ENCODE measurements around the gene SH2D1A.
"Not testable (repeated sequence)": the region's sequence is repeated elsewhere in the genome, so short reads cannot be mapped to it uniquely, and the experiment has no call there.

Gene SH2D1A

DNA sequence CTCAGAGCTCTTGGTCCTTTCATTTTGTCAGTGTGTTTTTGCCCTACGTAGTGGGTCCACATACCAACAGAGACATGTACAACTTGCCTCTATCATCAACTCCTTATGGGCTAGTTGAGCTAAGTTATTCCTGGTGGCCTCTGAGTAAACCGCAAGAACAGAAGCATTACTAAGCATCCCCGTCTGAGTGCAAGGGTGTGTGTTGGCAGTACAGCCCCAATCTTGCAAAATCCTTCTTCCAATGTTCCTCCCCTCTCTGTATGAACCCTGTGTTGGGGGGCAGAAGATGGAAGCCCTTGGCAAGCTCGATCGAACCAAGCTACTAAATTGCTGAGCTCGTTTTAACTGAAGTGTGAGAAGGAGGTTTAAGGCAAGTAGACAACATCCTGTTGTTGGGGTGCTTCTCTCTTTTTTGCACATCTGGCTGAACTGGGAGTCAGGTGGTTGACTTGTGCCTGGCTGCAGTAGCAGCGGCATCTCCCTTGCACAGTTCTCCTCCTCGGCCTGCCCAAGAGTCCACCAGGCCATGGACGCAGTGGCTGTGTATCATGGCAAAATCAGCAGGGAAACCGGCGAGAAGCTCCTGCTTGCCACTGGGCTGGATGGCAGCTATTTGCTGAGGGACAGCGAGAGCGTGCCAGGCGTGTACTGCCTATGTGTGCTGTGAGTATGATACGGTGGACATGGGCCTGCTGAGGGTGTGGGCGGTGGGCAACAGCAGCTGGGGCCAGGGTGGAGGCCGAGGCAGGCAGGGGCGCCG, at the start of gene SH2D1A:
Gene SH2D1A, plus strand, starts transcription at position 447 of the 760 bp plus-strand sequence. Its CDS starts 80 bp downstream, at position 527.
- no peak for DNase-seq (ENCODE audit: low read depth in 2 of 2)

- DNase-seq (ENCODE audit: low read depth in 2 of 2): not testable (repeated sequence)
Observed at GRCh38 chrX:124299323-124299722, 47.0 kb upstream of the SH2D1A start.

GRCh38 chrX:124300405-124300804, 46.0 kb upstream of the SH2D1A start:
- DNase-seq (ENCODE audit: low read depth in 2 of 2): no peak

DNA sequence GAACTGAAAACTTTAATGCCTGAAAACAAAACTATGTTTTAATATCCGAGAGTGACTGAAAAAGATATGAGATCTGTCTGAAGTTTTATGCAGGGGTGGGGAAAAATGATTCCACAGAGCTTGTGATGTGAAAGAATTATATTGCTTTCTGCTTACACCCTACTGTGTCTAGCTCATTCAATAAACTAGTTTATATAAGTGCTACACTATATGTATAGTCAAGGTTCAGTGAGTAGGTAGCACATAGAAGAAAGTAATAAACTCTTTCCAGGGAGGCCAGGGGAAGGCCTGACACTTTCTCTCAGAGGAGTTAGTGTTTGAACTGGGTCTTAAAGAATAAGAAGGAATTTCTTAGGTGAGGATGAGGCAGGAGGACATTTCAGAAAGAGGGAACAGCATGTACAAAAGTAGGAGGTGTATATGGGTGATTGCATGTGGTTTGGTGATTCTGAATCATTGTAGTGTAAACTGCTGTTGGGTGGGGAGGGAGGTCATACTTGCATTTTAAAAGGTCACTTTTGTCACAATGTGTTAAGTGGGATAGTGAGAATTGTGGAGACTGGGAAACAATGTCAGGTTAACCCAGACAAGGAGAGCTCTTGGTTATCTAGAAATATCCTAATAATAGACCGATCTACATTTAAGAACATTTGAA, 39.0 kb upstream of the SH2D1A start:
- DNase-seq (ENCODE audit: low read depth in 2 of 2): no peak

- no peak for DNase-seq (ENCODE audit: low read depth in 2 of 2)
Observed at GRCh38 chrX:124325732-124326131, 20.6 kb upstream of the SH2D1A start.

- DNase-seq (ENCODE audit: low read depth in 2 of 2): no peak
Observed at GRCh38 chrX:124328765-124329164, 17.6 kb upstream of the SH2D1A start.

DNA sequence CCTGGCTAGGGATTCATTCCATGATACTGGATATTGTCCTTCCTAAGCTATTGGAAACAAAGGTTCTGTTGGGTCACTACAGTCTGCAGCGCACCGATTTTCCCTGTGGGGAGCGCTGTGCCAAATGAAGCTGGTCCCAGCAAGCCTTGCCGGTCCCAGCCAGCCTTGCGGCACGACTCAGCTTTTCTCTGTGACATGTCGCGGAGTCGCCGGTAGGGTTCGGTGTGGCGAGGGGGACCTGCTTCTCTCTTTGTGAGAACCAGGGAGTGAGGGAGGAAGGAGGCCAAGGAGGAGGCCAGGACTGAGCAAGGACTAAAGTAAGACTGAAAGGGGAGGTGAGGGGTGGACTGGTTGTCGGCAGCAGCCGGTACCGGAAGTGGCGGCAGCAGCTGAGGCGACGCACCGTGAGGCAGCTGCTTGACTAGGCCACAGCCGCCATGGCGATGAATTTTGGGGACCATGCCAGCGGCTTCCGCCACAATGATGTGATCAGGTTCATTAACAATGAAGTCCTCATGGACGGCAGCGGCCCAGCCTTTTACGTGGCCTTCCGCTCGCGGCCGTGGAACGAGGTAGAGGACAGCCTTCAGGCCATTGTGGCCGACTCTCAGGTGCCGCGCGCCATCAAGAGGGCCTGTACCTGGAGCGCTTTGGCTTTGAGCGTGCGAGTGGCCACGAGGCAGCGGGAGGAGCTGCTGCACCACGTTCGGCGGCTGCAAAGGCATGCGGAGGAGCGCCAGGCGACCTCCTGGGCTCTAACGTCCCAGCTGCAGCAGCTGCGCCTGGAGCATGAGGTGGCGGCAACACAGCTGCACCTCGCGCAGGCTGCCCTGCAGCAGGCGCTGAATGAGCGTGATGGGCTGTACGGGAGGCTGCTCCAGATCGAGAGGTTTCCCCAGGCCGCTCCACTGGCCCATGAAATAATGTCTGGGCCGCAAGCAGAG, 13.6 kb upstream of the SH2D1A start, which contains the start of gene TEX13D:
Gene TEX13D, plus strand, starts transcription at position 180 of the 944 bp plus-strand sequence. Its CDS starts 258 bp downstream, at position 438.
- DNase-seq (ENCODE audit: low read depth in 2 of 2): no peak

DNA sequence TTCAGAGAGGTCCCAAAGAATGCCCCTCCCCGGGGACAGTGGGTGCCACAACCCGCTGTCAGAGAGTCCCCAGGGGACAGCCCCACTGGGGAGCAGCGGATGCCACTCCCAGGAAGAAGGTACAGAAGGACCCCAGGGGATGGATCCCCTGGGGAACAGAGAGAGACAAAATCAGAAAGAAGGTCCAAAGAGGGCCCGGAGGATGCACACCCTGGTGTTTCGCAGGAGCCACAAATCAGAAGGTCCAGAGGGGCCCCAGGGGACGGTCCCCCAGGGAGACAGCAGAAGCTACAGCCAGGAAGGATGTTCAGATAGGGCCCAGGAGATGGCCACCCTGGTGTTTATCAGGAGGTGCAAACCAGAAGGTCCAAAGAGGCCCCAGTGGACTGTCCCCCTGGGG, 12.5 kb upstream of the SH2D1A start:
- DNase-seq (ENCODE audit: low read depth in 2 of 2): no peak

GRCh38 chrX:124334555-124334954, 11.8 kb upstream of the SH2D1A start:
- not testable (repeated sequence) for DNase-seq (ENCODE audit: low read depth in 2 of 2)

DNA sequence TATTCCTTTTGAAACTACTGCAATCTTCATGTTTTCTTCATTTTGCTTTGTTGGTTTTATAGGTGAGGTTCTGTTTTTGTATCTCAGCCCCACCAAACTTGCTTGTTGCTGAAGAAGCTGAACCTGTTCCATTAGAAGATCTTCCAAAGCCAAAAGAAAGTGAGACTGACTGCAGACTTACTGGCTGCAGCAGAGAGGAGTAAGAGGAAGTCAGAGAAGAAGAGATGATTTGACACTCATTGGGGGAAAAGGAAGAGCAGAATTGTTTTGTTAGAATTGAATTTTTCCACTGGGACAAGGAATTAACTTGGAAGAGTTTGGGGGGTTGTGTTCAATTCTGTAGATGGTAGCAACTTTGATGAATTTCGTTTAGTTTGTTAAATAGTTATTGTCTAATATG, 10.8 kb upstream of the SH2D1A start:
- DNase-seq (ENCODE audit: low read depth in 2 of 2): no peak

- DNase-seq (ENCODE audit: low read depth in 2 of 2): no peak
Observed at GRCh38 chrX:124337916-124338315, 8.4 kb upstream of the SH2D1A start.

DNA sequence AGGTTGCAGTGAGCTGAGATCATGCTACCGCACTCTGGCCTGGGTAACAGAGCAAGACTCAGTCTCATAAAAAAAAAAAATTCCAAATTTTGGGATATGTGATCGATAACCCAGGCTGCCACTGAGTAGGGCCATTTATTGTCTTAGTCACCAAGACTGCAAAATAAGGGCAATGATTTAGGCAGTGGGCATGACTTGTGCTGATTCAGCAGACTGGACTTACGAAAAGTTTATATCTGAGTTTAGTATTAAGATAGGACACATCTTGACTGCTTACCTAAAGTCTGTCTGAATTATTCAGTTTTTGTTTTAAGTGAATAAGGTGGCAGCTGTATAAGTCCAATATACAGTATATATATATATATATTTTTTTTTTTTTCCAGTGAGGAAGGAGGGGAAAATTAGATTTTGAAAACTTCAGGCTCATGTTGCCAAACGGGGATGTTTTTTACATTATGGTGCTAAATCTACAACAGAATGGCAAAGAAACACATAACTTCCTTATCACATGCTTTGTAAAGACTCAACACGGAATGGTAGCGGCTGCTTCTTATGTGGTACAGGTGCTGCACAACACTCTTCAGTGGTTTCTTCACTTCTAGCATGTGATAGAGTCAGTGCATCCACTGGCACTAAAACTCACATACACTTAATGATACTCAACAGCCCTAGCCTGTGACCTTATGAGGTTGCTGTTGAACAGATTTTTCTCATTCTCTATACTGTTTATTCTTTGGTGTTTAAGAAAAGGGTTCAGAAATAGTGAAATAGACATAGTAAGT, 7.4 kb upstream of the SH2D1A start:
- DNase-seq (ENCODE audit: low read depth in 2 of 2): no peak

DNA sequence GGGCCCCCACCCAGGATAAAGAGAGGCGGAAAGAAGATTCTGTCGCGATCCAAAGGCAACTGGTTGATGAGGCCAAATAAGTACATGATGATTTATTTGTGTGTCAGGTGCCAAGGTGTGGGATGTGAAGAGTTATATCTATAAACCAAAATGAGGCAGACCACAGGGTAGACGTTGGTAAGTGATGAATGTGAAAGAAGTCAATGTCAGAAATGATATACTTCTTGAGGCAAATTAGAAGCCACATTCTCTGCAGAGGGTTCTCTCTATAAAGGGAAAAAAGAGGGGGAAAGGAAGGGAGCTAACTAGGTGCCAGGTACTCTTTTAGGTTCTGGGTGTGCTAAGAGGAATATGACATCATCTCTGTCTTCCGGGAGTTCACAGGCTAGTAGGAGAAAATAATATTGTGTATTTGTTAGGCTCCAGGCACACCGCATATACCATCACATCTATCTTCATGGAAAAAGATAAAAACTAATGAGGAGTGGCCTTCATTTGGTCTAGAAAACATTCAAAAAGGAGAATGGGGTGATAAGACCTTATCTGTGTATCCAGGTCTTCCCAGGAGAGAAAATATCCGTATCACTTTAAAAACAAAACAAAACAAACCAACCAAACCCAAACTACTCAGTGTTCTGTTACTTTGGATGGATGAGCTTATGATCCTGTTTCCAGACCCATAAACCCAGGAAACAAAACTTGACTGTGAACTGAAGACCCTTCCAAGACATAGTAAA, 4.8 kb upstream of the SH2D1A start:
- DNase-seq (ENCODE audit: low read depth in 2 of 2): no peak

DNA sequence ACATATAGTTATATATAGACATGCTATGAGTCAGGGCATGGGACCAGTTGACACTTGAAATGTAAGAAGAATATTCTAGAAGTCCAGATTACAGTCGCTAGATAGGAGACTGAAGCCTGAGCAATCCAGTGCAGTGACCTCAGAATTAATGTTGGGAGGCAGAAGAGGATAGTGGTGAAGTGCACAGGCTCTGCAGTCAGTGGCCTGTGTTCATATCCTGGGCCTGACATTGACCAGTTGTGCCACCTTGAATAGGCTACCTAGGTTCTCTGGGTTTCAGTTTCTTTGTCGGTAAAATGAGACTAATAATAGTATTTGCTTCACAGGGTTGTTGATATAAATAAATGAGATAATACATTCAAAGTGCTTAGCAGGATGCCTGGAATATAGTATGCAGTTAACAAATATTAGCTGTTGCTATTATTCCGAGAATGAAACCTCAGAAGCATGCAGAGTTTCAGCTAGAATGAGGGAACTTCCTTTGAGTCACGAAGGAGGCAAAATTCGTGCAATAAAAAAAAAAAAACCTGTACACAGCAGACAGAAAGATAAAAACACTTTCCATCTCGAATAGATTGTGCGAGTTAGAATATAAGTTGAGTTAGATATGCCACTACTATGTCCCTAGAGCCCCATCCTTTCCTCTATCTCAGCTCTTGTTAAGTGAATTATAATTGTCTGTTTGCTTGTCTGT, 4.0 kb upstream of the SH2D1A start:
- DNase-seq (ENCODE audit: low read depth in 2 of 2): no peak

DNA sequence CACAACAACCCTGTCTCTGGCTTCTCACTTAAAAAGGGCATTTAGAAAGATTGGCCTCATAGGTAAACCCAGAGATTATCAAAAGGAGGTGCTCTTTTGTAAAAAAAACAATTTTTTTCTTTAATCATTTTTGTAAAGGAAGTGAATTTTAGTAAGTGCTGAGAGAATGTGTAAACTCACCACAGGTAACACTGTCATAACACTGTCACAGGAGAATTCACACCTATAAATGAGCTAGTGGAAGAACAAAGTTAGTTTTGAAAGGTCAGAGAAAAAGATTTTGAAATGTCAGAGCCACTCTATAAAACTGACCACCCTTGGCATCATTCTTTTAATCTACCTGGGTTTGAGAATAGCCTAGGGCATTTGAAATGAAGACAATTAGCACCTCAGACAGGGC, 3.3 kb upstream of the SH2D1A start:
- DNase-seq (ENCODE audit: low read depth in 2 of 2): no peak

GRCh38 chrX:124344246-124344645, 2.1 kb upstream of the SH2D1A start:
- no peak for DNase-seq (ENCODE audit: low read depth in 2 of 2)

GRCh38 chrX:124346877-124347241, 496 bp downstream of the SH2D1A start:
- no peak for DNase-seq (ENCODE audit: low read depth in 2 of 2)

- peak in 1 of 2 donors; percentile 30 for DNase-seq (ENCODE audit: low read depth in 2 of 2)
Observed at GRCh38 chrX:124347242-124347641, 879 bp downstream of the SH2D1A start.

DNA sequence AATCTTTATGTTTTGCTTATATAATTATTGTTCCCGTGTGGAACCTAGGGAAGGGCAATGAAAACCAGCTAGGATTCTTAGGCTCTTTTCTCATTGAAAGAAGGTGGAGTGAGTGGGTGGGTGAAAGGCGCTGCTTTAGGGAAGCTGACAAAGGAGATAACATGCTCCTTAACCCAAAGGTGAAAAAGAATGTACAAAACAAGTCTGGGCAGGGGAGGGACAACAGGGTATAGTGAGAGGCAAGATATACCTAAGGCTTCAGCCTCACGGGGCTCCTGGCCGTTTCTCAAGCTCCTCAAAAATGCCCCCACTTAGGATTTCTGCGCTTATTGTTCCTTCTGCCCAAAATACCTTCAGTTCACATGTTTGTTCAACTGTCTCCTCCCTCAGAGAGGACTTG, 1.8 kb downstream of the SH2D1A start:
- DNase-seq (ENCODE audit: low read depth in 2 of 2): no peak

GRCh38 chrX:124348885-124349453, 2.6 kb downstream of the SH2D1A start:
- DNase-seq (ENCODE audit: low read depth in 2 of 2): no peak
